IPS-NIHi11 (cell line): ENCODE results near the gene LMO4.

Experiments used
- DNase-seq: peaks from one replicate; pipeline ENCODE4 v3.0.0; 2012; ENCODE audit warnings: mixed read lengths, low spot score

LMO4 gene

DNA sequence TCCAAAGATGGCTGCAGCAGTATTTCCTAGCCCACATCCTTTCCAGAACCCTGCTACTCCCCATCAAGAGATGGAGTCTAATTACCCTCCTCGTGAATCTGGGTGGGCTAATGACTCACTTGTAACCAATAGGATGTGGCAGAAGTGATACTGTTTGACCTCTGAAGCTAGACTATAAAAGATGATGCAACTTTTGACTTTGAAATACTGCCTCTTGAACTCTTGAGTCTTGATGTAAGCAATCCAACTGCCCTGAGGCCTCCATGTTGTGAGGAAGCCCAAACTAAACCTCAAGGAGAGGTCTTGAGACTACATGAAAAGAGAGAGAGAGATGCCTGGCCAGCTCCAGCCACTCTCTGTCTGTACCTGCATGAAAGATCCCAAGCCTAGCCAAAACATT, 29.5 kb downstream of the LMO4 start:
- no peak for DNase-seq

DNA sequence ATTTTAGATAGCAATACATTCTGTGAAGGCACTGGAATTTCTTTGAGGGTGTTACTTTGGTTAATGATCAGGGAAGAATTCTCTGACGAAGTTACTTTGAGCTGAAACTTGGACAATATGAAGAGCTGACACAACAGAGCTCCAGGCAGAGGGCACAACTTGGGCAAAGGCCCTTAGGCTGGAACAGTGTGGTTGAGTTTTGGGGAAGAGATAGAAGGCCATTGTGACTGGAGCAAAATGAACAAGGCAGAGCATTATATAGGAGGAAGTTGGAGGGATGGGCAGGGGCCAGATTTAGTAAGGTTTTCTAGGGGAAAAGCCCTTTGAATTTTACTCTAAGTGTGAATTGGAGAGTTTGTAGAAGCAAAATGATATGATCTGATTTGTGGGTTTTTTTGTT, 30.9 kb downstream of the LMO4 start:
- no peak for DNase-seq

DNA sequence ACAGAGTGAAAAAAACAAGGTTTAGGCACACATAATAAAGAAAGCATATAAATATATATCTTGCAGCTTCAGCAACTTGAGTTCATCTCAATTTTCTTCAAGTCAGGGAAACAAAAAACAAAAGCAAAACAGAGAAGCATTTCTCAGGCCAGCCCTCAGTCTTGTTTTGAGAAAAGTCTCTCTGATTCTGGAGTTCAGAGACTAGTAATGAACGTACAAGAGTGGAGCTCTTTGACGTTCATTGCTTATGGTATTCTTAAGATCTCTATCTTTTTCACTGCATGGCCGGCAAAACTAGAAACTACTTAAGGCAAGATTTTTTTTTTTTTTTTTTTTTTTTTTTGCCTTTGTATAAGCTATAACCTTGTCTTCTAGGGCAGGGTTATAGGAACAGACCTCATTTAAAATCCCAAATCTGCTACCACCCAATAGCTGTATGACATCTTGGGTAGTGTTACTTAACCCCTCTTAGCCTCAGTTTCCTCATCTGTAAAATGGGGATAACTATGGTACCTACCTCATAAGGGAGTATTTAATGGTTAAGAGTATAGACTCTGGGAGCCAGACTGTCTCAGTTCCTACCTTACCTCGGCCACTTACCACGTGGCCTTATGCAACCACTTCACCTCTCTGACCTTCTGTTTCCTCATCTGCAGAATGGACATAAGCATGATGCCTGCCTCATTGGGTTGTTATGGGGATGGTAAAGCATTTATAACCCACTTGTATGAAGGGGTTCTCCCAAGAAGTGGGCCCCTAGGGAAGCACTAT, 33.6 kb downstream of the LMO4 start:
- DNase-seq: no peak

DNA sequence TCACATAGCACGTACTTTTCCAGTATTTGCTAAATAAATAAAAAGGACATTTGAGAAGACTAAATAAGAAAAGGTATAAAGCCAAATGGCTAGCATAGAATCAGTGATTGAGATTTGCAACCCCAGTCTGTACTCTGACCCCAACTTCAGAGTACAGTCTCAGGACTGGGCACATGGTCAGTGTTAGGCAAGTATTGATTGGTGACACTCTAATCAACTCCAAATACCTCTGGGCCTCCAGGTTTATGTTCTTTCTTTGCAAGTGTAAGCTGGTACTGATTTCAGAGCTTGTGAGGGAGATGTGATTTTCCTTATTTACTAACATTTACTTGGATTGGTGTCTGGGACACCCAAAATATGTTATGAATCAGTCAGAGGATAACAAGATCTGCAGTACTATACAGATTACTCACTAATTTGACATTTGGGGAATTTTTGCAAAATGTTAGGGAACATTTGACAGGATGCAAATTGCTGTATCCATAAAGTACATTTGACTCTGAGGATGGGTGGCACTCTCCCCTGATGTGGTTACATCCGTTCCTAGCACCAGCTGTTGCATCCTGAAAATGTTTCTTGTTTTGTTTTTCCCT, 34.2 kb downstream of the LMO4 start:
- DNase-seq: no peak

DNA sequence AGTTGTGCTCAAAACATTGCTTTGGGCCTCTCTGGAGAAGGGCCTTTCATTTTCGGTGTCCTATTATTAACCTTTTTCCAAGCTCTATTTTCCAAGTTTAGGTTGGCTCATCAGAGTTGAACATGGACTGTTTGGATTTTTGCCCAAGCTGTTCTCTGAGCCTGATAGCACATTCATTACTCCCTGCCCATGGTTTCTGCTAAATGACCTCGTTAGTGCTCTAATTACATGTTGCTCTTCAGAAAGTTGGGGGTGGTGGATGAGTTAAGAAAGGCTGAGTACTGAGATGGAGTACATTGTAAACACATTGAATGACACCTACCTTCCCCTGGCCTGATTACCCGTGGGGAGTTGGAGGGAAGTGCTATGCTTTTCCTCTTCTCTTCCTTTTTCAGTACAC, 38.9 kb downstream of the LMO4 start:
- DNase-seq: no peak

DNA sequence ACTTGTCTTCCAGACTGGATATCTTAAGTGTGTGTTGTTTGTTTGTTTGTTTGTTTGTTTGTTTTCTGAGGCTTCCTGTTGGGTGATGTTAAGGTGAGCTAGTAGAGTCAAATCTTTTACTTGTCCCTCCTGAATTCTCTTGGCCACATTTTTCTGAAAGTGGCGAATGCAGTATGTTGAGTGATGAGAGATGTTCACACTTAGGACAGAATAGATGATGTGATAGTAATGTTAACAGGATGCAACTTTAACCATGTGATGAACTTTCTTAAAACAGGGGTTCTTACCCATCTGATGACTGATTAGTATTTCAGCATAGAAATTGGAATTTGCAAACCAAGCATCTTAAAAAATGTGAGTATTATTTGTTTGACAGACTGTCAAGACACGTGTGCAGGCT, 40.2 kb downstream of the LMO4 start:
- no peak for DNase-seq

DNA sequence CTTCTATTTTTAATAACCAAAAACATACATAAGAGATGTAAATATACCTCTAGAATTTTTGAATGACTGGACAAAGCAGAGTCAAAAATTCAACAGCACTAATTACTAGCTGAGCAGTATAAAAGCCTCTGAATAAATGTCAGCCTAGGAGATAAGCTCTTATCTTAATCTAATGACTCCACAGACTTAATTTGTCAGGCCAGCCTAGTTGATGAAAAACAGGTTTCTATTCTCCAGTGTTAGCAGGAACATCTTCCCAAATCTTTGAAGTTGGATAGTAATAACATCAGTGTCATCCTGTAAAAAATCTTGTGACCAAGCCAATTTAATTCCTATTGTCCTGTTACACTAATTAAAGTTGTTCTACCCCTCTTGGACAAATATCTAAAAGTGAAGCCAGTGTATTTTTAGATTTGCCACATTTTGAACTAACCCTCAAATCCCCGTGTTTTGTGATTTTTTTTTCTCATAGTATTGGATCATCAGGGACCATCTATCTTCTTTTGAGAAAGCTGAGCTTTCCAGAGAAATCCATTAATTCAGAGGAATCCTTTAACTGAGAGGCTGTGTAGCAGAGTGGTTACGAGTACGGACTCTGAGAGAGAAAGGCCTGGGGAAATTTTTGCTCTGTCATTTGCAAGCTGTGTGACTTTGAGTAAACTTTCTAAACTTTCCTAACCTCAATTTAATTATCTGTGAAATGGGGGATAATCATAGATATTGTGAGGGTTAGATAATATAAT, 41.2 kb downstream of the LMO4 start:
- no peak for DNase-seq

DNA sequence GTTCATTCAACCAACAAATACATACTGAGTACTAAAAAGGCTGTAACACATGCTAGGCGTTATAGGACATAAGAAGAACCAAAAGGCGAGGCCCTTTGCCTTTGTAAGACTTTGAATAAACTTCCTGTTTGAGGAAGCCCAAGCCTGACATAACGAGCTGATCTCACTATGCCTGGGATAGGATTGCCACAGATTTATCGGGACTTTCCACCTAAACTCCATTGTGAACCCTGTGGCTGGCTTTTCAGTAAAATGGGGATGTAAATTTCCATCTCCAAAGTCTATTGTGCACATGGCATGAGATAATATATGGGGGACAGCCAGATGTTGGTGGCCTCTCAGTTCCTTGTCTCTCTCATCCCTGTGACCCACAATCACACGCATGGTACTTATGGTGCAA, 41.9 kb downstream of the LMO4 start:
- no peak for DNase-seq

DNA sequence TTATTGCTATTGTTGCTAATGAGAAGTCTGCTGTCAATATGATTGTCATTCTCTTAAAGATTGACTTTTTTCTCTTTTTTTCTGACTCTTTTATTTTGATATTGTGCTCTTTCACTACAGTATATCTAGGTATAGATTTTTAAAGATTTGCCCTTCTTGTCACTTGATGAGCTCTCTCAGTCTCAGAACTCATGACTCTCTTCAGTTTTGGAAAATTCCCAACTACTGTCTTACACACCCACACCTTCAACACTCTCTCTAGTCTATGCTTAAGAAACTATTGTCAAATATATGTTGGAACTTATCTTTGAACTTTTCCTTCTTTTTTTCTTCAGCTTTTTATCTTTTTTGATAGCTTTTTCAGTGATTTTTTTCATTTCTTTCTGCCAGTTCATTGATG, 50.6 kb downstream of the LMO4 start:
- DNase-seq: no peak

DNA sequence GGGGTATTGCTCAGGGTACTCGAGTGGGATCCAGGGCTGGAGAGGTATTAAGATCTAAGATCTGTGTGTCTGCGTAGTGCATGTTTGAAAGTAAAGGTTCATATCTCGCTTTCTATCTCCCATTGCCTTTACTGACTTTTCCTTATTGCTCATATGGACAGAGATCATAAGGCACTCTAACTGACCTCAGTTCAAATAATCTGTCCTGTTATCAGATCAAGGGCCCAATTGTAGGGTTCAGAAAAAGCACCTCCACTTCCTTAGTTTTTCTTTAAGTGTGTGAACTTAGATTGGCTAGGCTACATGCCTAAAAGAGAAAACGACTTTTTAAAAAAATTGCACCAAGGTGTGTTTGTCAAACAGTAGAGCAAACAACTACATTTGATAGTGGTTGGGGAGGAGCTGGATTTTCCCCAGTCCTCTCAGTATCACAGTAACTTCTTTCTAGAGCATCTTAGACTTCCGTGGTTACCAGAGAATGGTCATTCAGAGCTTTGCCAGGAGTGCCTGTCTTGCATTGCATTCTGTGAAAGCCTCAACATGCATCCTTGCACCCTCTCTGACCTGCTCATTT, 57.6 kb downstream of the LMO4 start:
- no peak for DNase-seq

DNA sequence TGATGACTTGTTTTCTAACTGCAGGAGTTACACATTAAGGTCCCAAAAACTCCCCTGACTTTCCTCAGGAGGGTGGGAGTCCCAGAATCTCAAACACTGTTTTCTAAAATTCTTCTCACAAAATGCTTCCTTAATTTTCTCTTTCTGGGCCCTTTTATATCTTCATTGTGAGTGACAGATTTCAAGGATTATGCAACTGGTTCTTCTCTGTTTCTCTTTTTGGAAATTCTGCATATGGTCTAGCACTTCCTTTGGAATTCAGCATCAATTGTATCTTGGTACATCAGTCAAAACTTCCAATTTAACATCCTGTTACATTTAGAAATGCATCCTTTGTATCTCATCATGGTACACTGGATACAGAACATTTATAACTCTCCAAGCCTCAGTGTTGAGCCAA, 59.7 kb downstream of the LMO4 start:
- DNase-seq: no peak

DNA sequence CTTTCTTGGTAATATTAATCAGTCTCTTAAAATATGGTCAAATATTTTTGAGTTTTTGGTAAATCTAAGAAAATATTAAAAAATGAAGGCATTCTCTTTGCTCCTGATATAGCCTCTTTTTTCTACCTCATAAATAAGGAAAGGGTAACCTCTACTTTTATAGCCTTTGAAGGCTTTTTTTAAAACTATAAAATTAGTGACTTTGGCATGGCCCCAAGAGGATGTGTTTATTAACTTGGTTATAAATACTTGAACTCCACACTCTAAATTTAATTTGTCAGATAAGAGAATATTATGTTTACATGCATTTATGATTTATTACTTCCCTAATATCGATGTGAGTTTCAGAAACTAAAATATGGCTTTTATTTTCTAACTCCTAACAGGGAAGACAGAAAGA, 60.3 kb downstream of the LMO4 start:
- no peak for DNase-seq

DNA sequence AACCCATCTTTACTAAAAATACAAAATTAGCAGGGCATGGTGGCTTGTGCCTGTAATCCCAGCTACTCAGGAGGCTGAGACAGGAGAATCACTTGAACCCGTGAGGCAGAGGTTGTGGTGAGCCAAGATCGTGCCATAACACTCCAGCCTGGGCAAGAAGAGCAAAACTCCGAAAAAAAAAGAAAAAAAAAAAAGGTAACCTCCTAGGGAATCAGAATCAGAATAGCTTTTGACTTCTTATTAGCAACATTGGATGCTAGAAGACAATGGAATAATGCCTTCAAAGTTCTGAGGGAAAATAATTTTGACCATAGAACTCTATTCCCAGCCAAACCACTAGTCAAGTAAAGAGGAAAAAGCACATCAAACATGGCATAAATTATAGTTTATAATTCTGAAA, 60.9 kb downstream of the LMO4 start:
- no peak for DNase-seq

DNA sequence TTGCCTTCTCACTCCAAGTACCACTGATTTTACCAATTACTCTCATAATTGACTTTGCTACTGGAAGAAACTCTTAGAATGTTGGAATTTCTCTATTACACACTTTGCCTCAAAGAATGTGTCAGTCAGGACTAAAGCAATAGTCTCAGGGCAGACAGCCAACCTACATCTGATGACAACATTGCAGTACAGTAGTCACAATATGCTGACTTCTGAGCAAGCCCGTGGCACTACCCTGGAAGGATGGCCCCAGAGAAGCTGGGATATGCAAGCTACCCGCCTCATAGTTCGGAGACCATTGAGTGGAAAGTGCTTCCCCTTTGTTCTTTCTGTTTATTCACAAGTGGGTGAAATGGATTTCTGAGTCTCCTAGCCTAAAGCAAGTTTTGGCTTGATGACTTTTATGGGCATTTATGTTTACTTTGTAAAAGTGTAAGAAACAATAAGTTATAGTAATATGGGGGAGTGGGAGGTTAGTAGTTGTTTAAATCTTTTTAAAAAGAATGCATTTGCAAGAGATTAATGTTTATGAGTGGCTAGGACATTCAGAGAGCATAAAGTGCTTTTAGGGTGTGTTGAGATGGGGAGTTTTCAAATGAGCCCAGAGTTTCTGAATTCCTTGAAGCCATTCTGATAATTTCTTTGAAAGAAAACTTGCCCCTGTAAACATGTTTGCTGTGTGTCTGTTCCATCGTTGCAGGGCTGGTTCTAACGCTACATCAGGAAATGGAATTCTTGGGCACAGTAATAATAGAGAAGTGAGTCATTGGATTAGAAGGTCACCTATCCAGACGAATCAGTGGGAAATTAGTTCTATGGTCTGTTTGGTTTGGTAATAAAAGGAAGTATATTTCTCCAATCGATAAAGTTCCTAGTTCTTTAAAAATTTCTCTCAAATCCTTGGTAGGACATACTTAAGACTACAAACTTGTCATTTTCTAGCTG, 63.8 kb downstream of the LMO4 start:
- no peak for DNase-seq

DNA sequence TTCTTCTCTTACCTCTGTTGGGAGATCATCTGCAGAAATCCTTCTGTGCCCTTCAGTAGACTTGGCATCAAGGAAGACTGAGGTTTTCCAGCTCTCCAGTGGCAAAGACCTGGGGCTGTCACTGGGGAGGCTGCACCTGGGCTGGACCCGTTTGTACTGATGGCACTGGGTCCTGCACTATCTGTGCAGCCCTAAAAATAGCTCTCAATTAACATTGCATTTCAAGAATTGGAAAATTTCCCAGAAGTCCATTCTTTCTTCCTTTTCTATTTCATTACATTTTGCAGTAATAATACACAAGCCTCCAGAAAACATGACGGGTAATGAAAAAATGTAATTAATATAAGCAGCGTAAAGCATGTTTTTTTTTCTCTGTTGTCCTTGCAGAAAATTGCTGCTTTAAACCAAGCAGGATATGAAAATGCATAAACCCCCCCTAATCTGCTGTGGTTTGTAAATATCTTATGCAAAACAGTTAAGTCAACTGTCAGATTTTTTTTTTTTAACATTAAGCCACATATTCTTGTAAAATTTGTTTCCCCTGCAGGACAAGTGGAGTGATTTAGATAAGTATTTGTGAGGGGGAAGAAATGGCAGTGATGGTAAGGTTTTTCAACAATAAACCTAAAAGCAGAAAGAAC, 64.9 kb downstream of the LMO4 start:
- DNase-seq: no peak

DNA sequence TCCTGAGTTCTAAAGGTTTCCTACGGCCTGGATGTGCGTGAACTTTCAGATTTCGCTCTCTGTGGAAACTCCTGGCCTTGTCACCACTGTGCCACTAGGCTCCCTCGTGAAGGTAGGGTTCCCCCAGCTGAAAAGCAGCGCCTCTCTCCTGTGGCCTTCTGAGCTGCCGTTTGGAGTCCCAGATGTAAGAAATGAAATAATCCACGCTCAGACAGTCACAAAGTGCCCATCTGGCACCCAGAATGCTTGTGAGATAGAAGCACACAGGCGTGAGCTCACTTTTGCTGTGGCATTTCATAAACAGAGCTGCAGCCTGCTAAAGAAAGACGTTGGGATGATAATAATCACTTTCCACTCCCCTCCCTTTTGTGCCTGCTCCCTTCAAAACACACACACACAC, 65.8 kb downstream of the LMO4 start:
- no peak for DNase-seq

DNA sequence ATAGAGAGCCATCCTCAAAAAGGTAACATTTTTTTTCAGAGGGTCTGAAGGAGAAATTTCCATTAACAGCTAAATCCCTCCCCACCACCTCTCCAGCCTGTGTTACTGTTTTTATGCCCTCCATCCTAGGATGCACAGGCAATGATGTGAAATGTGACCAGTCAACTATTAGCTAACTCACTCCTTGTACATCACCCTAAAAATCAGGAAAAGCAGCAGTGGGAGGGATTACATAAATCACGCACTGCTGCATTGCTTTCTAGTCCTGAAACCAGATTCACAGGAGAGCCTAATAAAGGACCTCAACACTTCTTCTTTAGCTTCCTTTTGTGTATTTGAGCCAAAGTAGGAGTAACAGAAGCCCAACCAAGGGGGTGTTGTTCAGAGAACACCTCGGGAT, 66.3 kb downstream of the LMO4 start:
- no peak for DNase-seq
